ENCODE measurements around the gene ERICH6.

GRCh38 chr3:150653110-150653561 is 50.6 kb downstream of the ERICH6 start:
- TF ChIP-seq, protein P1, sequence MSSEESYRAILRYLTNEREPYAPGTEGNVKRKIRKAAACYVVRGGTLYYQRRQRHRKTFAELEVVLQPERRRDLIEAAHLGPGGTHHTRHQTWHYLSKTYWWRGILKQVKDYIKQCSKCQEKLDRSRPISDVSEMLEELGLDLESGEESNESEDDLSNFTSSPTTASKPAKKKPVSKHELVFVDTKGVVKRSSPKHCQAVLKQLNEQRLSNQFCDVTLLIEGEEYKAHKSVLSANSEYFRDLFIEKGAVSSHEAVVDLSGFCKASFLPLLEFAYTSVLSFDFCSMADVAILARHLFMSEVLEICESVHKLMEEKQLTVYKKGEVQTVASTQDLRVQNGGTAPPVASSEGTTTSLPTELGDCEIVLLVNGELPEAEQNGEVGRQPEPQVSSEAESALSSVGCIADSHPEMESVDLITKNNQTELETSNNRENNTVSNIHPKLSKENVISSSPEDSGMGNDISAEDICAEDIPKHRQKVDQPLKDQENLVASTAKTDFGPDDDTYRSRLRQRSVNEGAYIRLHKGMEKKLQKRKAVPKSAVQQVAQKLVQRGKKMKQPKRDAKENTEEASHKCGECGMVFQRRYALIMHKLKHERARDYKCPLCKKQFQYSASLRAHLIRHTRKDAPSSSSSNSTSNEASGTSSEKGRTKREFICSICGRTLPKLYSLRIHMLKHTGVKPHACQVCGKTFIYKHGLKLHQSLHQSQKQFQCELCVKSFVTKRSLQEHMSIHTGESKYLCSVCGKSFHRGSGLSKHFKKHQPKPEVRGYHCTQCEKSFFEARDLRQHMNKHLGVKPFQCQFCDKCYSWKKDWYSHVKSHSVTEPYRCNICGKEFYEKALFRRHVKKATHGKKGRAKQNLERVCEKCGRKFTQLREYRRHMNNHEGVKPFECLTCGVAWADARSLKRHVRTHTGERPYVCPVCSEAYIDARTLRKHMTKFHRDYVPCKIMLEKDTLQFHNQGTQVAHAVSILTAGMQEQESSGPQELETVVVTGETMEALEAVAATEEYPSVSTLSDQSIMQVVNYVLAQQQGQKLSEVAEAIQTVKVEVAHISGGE (CRISPR knock-in tag; IDR thresholded peaks at IDR 0.05): no peak
- TF ChIP-seq TAF1 (IDR thresholded peaks at IDR 0.05; ENCODE audit: borderline replicate concordance, low read depth, low read length): no peak
- no peak for TF ChIP-seq SP1 (IDR thresholded peaks at IDR 0.05; ENCODE audit: low read depth, low read length)
- no peak for TF ChIP-seq POLR2A (IDR thresholded peaks at IDR 0.05; ENCODE audit: low read depth, low read length)
- TF ChIP-seq RCOR1 (conservative IDR thresholded peaks at IDR 0.05; ENCODE audit: low read depth, low read length): no peak
